ENCODE measurements around the gene SHANK3.

The SHANK3 gene

GRCh38 chr22:50674606-50675552 is 2.3 kb downstream of the SHANK3 start (continued):
- TF ChIP-seq KLF17 (tag by site-specific recombination; IDR thresholded peaks at IDR 0.05), result peak; percentile 87
- TF ChIP-seq TRIM28 (IDR thresholded peaks at IDR 0.05; ENCODE audit: borderline replicate concordance, low read length), result no peak
- peak; percentile 97 for TF ChIP-seq KLF1 (tag by site-specific recombination; IDR thresholded peaks at IDR 0.05)
- TF ChIP-seq ZNF777 (tag by site-specific recombination; IDR thresholded peaks at IDR 0.05; ENCODE audit: borderline replicate concordance), result peak; percentile 63; the same call in 1 of the 2 replicates
- TF ChIP-seq ZNF280D (tag by site-specific recombination; IDR thresholded peaks at IDR 0.05), result no peak
- peak; percentile 60; the same call in 1 of the 2 replicates for TF ChIP-seq ZBTB17 (tag by site-specific recombination; IDR thresholded peaks at IDR 0.05)
- peak; percentile 70 for TF ChIP-seq ZNF335 (tag by site-specific recombination; conservative IDR thresholded peaks at IDR 0.05)
- TF ChIP-seq KLF9 (tag by site-specific recombination; IDR thresholded peaks at IDR 0.05; ENCODE audit: low read depth), result peak; percentile 90
- TF ChIP-seq ZNF449 (tag by site-specific recombination; IDR thresholded peaks at IDR 0.05), result peak; percentile 91
- peak; percentile 34; the same call in 1 of the 2 replicates for TF ChIP-seq SP7 (tag by site-specific recombination; IDR thresholded peaks at IDR 0.05)
- TF ChIP-seq ZNF701 (tag by site-specific recombination; IDR thresholded peaks at IDR 0.05), result 0 out of 2 replicates have a peak, but pooled peaks have one; percentile 10
- TF ChIP-seq ZSCAN4 (tag by site-specific recombination; IDR thresholded peaks at IDR 0.05), result peak; percentile 98
- 0 out of 2 replicates have a peak, but pooled peaks have one; percentile 42 for TF ChIP-seq ZNF488 (tag by site-specific recombination; IDR thresholded peaks at IDR 0.05)
- TF ChIP-seq ZBTB26 (tag by site-specific recombination; optimal IDR thresholded peaks at IDR 0.05), result peak; percentile 92
- TF ChIP-seq ZFP41 (tag by site-specific recombination; IDR thresholded peaks at IDR 0.05; ENCODE audit: borderline replicate concordance), result no peak
- peak; percentile 95; the same call in 1 of the 2 replicates for TF ChIP-seq PRDM2 (tag by site-specific recombination; IDR thresholded peaks at IDR 0.05; ENCODE audit: borderline replicate concordance)
- no peak for TF ChIP-seq ZNF175 (tag by site-specific recombination; IDR thresholded peaks at IDR 0.05)
- TF ChIP-seq ZNF610 (tag by site-specific recombination; IDR thresholded peaks at IDR 0.05; ENCODE audit: borderline replicate concordance), result peak; percentile 98
- TF ChIP-seq ZNF692 (tag by site-specific recombination; IDR thresholded peaks at IDR 0.05), result peak; percentile 12; the same call in 1 of the 2 replicates
- TF ChIP-seq GLI4 (tag by site-specific recombination; IDR thresholded peaks at IDR 0.05), result peak; percentile 47; the same call in 1 of the 2 replicates
